HFF-Myc (cell line): Measurements from ENCODE around the gene HDGFL1.

Source experiments
- DNase-seq: peaks from one replicate; pipeline ENCODE4 v3.0.0-alpha.2; 2011; ENCODE audit warnings: low read depth; ENCODE audit errors: extremely low read depth
- H3K4me3 ChIP-seq: replicated peaks from 2 replicates; pipeline ENCODE4 v1.5.1; 2011; ENCODE audit warnings: low read depth, mild to moderate bottlenecking, control low read depth, low read length
- CTCF ChIP-seq: IDR thresholded peaks from 2 replicates; pipeline ENCODE4 v1.5.1; 2012; ENCODE audit warnings: mild to moderate bottlenecking, low read depth, low read length, control low read depth; ENCODE audit errors: missing control alignments

Gene HDGFL1

DNA sequence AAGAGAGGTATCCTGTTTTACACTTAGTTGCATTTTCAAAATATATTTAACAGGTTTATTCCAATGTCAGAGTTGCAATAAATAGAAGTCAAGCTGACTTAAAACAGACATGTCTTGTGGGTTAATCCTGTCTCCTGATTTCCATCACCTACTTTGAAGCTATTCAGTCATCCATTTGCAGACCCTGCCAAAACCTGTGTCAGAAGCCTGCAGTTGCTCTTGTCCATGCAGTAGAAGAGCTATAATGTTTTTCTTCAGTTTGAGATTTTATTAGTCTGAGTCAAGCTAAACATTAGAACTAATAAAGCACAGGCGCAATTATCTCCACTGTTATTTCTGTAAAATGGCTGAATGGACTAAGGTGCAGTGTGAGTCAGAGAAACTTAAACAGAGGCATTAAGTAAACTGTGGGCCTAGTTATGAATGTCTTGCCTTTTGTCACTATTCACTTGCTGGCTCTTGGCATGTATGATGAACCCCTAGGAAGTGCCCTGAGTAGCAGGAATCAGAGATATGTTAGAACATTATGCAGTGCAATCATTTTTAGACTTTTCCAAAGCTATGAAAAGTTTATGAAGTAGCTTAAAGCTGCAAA is 11.0 kb upstream of the HDGFL1 start:
- no peak overlapping the region for H3K4me3 ChIP-seq
- TF ChIP-seq CTCF, result no peak
- no peak for DNase-seq

GRCh38 chr6:22568854-22569253 is 512 bp upstream of the HDGFL1 start:
- no peak overlapping the region for H3K4me3 ChIP-seq
- no peak for DNase-seq
- no peak for TF ChIP-seq CTCF

DNA sequence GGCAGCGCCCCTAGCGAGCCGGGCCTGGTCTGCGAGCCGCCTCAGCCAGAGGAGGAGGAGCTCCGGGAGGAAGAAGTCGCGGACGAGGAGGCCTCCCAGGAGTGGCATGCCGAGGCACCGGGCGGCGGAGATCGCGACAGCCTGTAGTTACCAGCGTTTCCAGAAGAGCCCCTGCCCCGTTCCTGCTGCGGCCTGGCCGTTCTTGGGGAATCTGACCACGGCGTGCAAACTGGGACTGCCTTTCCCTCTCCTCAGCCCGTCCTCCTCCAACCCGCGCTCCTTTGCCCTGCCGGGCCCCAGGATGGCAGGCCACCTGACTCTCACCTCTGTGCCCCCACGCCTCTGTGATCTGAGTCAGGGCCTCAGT is 802 bp downstream of the HDGFL1 start:
- no peak overlapping the region for H3K4me3 ChIP-seq
- DNase-seq, result no peak
- TF ChIP-seq CTCF, result no peak

DNA sequence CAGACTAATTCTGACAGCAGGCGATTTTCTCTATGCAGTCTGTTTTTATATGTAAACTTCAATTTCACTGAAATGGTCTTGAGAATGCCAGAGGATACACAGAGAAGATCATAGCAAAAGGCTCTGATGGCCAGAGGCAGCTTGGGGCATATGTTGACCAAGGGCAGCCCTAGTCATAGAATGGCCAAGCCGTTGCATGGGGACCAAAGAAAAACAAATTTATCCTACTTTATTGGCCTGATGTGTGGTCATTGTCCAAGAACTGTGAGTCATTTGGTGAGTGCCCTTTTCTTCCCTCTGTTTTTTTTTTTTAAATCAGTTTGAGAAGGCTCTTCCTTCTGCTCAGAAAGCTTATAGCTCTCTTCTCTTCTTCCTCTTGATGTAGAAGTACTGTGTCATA is 5.8 kb downstream of the HDGFL1 start:
- no peak overlapping the region for H3K4me3 ChIP-seq
- no peak for DNase-seq
- no peak for TF ChIP-seq CTCF

GRCh38 chr6:22579439-22579838 is 10.1 kb downstream of the HDGFL1 start:
- DNase-seq, result no peak
- no peak overlapping the region for H3K4me3 ChIP-seq
- TF ChIP-seq CTCF, result no peak

- no peak for TF ChIP-seq CTCF
- no peak overlapping the region for H3K4me3 ChIP-seq
- no peak for DNase-seq
Measured at GRCh38 chr6:22580337-22580736, 11.0 kb downstream of the HDGFL1 start.
